Prostate gland (tissue), 2 donors: Measurements from ENCODE around the gene ING2.

ENCODE experiments used
- POLR2A ChIP-seq: fragments of 450-650 bp; IDR thresholded peaks from one replicate; pipeline ENCODE4 v1.6.1; 2016; ENCODE audit warnings: antibody characterized with exemption, mild to moderate bottlenecking
- POLR2AphosphoS5 ChIP-seq: sonication (generic); formaldehyde crosslinking; IDR thresholded peaks from one replicate; pipeline ENCODE4 v1.6.1; 2017; ENCODE audit warnings: antibody characterized with exemption
- TF ChIP-seq, protein P1 (sequence below), 4 experiments: fragments of 200-600 bp in 2 of 4; fragments of 450-650 bp in 2 of 4; sonication (generic) in 2 of 4; IDR thresholded peaks; 1 replicate in 3 of 4; 2 replicates in 1 of 4; pipeline ENCODE4 v1.5.1; 2016 to 2019; ENCODE audit warnings: antibody characterized with exemption in 4 of 4, mild to moderate bottlenecking in 2 of 4, moderate library complexity in 2 of 4

DNA sequence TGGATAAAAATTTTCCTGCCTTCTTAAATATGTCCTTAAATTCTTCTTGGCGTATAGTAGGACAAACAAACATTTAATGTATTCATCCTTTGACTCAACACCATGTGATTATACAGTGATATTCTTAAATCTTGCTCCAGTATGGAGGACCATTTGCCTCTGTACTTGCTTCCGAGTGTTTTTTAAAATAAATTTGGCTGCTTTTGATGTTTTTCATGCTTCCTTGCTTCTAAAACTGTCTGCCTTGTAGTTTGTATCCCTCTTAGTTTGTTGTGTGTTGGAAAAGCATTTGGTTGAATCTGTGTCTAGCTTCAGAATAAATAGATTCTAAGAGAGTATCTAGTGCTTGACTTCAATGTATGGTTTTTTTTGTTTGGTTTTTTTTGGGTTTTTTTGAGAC, 12.3 kb downstream of the ING2 start:
- TF ChIP-seq, protein P1, sequence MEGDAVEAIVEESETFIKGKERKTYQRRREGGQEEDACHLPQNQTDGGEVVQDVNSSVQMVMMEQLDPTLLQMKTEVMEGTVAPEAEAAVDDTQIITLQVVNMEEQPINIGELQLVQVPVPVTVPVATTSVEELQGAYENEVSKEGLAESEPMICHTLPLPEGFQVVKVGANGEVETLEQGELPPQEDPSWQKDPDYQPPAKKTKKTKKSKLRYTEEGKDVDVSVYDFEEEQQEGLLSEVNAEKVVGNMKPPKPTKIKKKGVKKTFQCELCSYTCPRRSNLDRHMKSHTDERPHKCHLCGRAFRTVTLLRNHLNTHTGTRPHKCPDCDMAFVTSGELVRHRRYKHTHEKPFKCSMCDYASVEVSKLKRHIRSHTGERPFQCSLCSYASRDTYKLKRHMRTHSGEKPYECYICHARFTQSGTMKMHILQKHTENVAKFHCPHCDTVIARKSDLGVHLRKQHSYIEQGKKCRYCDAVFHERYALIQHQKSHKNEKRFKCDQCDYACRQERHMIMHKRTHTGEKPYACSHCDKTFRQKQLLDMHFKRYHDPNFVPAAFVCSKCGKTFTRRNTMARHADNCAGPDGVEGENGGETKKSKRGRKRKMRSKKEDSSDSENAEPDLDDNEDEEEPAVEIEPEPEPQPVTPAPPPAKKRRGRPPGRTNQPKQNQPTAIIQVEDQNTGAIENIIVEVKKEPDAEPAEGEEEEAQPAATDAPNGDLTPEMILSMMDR (IDR thresholded peaks at IDR 0.05) = no peak
- TF ChIP-seq POLR2A = no peak
- no peak for TF ChIP-seq POLR2AphosphoS5
